Endothelial cell of hepatic sinusoid (primary cell): ENCODE measurements around the gene ASAP2.

Experiments used
- in situ Hi-C: cut with HindIII; loops from 2 replicates; pipeline ENCODE4 v1.10.0; 2017; ENCODE audit warnings: low sequenced_read_pairs

Gene ASAP2

DNA sequence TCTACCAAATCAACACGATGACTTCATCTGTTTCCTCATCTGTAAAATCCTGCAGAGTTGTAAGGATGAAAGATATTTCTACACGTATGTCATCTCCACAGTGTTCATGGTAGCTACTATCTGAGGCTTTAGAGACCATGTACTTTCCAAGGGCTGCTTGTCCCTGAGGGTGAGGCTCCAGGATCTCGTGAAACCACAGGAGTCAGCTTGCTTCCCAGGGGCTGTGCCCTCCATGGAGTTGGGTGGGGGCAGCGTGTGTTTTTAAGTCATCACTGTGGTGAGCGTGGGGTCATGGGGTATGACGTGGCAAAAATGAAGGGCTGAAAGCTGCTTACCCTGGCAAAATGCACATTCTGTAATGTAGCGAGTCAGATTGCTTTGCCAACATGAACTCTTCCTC, 81.6 kb downstream of the ASAP2 start:
- in situ Hi-C loops = no loop called here

DNA sequence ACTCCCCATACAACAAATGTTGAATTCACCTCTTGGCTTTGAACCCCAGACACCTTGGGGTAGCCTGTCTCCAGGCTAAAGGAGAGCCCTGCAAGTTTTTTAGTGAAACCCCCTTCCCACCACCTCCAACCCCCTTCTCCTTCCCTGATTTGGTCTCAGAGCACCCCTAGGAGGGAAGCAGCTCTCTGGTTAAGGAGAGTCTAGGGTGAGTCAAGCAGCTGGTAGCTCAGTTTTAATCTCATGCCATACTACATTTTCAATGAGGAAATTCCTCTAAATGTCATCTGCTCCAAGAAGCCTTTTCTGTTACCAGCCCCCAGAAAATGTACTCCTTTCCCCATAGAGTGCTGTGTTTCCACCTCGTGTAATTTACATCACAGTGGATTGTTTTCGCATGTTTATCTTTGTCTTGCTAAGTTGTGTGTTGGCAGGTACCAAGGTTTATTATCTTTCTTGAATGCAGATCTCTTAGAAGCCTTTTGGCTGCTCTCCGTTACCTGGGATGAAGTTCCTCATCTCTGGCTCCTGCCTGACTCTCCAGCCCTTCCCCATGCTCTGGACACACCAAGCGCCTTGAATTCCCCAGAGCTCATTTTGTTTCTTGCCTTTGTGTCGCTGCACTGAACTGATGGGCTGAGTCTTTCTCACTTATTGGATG, 82.2 kb downstream of the ASAP2 start:
- in situ Hi-C loops = no loop called here

DNA sequence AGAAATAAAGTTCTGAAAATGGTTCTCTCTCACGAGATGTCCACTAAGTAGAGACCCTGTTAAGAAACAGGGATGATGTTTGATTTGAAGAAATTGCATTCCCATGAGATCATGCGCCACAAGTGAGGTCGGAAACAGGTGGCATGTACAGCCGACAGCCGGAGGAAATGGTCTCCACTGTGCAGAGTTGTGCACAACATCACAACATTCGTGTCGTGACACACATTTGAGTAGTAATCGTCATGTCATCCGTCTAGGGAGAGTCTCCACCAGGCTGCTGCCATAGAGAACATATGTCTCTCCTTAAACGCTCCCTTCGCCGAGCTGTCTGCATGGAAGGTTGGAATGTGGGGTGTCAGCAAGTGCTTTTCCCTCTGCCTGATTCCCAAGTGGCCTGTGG, 84.7 kb downstream of the ASAP2 start:
- in situ Hi-C loops = loop anchor here (5.0 kb wide), 1 partner anchor 54 kb away; no protein-coding TSS in a partner anchor

DNA sequence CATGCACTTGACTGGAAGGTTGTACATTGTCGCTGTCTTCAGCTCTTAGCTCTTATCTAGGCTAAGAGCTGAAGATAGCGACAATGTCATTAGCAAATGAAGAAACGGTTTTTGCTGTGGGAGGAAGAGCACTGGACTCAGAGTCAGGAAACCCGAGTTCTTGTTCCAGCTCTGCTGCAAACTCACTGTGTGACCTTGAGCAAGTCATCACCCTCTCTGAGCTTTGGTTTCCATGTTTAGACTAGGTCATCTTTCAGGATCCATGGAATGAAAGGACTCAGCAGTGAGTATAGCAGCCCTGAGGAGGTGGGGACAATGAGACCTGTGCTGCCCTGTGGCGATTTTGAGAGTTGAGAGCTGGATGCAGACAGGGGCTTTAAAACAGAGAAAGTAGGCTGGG, 85.3 kb downstream of the ASAP2 start:
- in situ Hi-C loops = loop anchor here (5.0 kb wide), 1 partner anchor 55 kb away; no protein-coding TSS in a partner anchor

DNA sequence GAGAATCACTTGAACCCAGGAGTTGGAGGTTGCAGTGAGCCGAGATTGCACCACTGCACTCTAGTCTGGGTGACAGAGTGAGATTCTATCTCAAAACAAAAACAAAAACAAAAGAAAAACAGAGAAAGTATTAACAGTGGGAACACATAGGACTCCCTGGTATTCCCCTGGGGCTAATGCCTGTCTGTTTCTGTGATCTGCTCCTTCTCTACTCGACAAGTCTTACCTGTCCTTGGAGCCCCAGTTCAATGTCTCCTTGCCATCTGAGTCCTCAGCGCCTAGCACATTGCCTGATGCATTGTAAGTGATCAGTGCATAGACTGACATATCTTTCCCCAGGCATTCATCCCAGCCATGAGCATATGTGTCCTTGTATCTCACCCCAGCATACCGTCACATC, 85.8 kb downstream of the ASAP2 start:
- in situ Hi-C loops = loop anchor here (5.0 kb wide), 1 partner anchor 55 kb away; no protein-coding TSS in a partner anchor

DNA sequence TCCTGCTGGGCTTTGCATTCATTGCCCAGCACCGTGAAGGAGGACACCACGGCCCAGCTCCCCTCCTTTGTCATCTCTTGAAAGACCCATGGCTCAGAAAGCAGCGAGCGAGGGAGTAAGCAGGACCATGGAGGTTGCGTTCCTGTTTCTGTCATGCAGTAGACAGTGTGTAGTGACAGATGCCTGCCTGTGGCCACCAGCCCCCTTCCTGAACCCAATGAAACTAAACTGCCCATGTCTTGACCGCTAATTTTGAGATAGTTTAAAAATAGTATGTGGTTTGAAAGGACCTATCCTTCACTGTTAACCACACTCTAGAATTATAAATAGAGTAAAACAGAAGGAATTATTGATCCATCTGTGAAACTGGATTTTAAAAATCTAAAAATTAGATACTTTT, 88.2 kb downstream of the ASAP2 start:
- in situ Hi-C loops = loop anchor here (5.0 kb wide), 2 partner anchors 38 to 57 kb away; no protein-coding TSS in a partner anchor

DNA sequence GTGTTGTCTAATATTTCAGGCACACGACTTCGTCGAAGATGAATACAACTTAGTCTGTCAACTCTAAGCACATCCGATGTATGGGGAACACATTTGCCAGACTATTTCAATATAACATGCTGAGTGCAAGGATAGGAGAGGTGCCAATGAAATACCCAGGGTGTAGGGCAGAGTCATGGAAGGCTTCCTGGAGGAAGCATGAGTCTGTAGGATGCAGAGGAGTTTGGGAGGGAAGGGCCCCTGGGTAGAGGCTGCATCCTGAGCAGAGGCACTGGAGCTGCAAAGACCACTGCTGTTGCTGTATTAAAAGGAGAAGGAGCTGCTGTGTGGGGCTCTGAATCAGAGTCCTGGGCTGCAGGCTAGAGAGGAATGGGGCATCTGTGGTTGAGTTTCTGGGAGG, 89.9 kb downstream of the ASAP2 start:
- in situ Hi-C loops = loop anchor here (5.0 kb wide), 1 partner anchor 36 kb away; no protein-coding TSS in a partner anchor

DNA sequence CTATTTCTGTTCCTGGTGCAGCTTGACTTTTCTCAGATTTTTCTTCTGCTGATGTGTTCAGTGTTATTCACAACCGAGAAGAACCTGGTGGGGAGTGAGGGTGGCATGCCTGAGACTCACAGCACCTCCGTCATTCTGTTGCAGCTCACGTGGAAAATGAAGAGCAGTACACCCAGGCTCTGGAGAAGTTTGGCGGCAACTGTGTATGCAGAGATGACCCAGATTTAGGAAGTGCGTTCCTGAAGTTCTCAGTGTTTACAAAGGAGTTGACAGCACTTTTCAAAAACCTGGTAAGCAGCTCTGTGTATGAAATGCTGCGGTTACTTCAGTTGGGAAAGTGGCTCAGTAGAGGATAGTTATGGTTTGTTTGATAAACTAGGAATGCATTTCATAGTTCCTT, 90.5 kb downstream of the ASAP2 start:
- in situ Hi-C loops = loop anchor here (5.0 kb wide), 1 partner anchor 35 kb away; no protein-coding TSS in a partner anchor

DNA sequence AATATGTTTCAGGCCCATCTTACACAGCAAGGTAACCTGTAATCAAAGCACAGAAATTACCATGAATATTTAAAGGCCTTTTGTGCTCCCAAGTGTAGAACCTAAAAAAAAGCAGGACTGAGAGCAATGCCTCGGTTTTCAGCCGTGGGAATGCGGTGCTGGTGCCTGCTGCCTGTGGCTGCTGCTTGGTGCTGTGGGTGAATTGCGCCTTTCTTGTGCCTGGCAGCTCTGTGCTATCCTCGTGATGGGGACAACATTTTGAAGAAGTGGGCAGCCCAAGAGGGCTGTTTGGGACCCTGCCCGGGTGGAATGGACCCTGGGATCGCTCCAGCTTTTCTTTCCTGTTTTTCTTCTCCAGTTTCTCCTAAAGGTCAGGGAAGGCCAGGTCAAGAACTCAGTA, 91.2 kb downstream of the ASAP2 start:
- in situ Hi-C loops = loop anchor here (5.0 kb wide), 1 partner anchor 34 kb away; no protein-coding TSS in a partner anchor

DNA sequence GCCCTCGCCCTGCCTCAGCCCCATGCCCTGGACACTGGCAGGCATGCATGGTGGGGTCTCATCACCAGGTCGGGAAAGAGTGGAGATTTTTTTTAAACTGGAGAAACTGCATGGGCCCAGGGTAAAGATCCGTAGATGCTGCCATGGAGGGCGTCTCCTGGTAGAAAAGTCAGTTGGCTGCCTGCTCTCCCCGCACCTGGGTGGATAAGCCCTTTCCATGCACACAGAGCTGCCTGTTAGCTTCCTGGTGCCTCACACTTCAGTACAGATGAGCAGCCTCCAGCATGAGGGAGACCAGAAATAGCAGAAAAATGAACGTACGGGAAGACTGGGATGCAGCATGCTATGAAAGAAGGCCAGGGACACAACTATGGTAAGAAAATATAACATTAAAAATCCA, 92.0 kb downstream of the ASAP2 start:
- in situ Hi-C loops = loop anchor here (5.0 kb wide), 1 partner anchor 34 kb away; no protein-coding TSS in a partner anchor

DNA sequence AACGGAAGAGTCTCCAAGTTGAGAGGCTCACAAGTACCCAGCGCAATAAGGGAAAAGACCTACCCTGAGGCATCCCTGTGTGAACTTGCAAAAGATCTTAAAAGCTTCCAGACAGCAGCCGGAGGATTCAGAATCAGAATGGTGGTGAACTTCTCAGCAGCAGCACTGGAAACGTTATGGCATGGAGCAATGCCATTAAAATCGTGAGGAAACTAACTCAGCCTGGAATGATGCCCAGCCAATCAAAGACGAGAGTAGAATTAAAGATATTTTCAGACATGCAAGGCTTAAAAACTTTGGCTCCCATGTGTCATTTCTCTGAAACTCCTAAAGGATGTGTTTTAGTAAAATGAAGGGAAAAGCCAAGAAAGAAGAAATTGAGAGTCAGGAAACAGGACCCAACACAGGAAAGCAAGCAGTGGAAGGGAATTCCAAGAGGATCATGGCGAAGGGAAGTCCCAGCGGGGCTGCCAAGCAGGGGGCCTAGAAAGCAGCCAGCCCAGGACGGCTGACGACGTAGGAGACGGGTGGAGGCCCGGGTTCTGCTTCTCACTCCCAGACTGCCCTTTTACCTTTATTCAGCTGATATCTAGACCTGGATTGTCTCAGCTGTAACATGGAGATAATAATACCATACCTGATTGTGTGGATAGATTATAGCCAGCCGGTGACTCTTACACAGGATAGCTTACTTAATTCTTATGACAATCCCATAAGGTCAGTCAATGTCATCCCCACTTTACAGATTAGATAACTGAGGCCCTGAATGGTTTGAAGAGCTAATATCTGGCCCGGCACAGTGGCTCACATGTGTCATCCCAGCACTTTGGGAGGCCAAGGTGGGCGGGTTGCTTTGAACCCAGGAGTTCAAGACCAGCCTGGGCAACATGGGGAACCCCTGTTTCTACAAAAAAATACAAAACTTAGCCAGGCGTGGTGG, 92.8 kb downstream of the ASAP2 start:
- in situ Hi-C loops = loop anchor here (5.0 kb wide), 1 partner anchor 33 kb away; no protein-coding TSS in a partner anchor

DNA sequence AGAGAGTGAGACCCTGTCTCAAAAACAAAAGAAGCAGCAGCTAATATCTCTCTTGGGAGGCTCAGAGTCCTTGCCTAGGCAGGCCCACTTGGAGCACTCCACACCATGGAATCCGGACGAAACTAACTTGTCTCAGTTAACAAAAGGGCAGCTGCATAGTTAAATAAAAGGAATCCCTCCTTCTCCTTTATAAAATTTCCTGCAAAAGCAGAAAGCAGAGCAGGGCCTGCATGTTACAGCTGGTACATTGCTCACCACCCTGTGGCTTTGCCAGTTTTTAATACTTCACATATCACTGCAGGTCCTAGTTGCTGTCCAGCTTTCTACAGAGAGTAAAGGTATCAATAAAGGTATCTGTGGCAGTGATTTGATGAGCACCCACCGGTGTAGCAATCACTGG, 93.6 kb downstream of the ASAP2 start:
- in situ Hi-C loops = no loop called here

DNA sequence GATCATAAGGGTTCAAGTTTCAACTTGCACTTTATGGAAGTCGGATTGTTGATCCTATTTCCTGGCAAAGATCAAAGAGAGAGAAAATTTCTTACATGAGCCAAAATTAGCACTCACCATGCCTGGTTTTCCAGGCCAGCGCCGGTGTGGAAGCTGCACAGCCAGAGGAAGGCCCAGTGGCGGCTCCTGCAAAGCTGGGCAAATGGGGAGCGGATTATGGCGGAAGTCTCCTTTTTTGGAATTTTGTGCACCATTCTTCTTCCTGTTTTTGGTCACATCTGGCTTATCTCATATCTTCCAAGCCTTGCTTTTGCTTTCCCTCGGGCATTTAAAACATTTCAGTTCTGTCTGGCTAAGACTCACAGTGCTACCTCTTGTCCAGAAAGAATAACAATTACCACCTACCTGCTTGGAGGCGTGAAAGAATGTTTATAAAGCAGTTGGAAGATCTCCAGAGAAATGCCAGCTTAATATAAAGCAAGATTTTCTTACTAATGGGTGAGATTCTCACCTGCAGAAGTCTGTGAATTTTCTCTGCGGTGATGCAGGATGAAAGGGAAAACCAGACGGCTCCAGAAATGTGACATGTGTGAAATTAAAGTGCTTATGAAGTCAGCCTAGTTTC, 94.3 kb downstream of the ASAP2 start:
- in situ Hi-C loops = no loop called here

DNA sequence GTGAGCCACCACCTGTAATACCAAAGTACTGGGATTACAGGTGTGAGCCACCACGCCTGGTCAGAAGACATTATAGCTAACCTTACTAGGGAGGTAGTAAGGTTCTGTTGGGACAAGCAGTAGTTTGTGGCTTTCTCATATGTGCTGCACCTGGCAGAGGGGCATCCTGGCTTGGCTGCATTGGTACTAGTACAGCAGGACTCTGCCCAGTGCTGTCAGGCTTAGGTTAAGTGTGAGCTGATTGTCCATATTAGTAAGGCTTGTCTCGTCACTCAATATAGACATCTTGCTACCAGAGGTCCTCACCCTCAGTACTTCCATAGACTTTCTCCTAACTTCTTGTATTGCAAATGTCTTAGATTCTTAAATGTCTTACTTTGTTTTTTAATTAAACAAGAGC, 96.1 kb downstream of the ASAP2 start:
- in situ Hi-C loops = no loop called here

DNA sequence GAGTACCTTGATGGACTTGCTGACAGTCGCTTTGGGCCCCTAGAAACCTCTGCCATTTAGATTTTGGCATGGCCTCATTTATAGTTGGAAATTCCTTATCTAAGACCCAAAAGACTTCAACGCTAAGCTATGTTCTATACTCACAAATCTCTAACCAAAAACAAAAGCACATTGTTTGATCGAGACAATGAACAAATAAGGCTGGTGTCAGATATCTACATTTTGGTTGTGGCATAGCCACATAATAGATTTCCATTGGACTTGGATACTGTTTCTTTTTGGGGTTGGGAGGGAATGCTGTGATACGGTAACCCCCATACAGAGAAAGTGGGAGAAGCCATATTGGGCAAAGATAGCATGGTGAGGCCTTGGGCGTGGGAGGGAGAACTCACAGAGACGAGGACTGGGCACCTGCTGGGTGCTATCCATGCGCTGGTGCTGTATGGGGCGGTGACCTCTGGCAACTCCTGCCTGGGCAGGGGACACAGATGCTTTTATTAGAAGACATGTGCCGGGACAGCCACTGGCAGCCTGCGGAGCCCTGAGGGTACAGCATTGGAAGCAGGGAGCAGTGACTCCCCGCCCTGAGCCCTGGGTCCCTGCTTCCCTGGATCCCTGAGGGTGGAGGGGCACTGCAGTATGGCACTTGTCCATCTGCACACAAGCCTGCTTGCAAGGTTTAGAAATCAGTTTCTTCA, 97.1 kb downstream of the ASAP2 start:
- in situ Hi-C loops = no loop called here

DNA sequence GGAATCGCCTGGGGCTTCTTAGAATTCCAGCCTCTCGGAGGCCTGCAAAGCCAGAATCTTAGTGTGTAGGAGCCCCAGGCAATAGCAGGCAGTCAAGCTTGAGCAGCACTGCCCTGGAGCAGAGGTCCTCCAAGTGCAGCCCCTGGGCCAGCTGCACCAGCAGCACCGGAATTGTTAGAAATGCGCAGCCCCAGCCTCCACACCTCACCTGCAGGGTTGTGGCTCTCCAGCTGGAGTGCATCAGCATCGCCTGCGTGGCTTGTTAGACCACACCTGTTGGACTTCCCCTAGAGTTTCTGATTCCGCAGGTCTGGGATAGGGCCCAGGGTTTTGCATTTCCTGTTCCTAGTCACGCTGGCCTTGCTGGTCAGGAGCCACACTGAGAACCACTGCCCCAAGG, 100.3 kb downstream of the ASAP2 start:
- in situ Hi-C loops = no loop called here

DNA sequence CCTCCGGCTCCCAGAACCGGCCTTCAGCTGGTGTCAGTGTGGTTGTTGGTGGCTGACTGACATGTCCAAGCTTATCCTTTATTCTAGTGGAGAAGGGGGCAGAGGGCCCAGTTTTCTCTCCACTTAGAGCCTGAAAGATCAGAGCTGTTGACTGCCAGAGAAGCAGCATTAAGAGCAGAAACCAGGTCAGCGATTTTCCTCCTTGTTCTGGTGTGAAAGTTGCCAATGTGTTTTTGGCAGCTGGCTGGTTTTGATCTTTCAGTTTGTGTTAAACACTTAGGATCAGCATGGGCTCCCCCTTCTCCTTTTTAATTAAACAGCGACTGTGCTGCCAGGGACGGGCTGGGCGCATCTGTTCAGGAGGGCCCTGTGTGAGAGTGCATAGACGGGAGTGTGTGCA, 100.9 kb downstream of the ASAP2 start:
- in situ Hi-C loops = no loop called here

DNA sequence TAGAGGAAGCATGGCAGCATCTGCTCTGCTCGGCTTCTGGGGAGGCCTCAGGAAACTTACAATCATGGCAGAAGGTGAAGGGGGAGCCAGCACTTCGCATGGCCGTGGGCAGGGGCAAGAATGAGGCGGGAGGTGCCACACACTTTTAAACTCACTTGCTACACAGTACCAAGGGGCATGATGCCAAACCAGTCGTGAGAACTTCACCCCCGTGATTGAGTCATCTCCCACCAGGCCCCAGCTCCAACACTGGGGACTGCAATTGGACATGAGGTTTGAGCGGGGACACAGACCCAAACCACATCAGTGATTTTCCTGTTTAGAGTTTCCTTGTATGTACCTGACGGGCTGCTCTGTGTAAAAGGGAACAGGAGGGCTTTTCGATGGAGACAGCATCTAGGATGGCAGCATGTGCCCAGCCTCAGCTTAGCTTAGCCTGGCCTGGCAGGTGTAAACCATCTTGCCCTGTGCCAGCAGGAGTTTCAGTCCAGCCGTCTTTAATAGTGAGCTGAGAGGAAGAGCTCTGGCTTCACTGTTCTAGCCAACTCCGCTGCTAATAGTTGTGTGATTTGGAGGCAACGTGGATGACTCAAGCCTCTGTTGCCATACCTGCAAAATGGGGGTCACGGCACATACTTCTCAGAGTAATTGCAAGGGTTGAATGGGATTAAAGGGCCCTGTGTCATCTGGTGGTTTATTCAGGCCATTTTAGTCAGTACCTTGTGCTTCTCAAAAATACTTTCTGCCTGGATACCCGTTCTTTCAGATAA, 101.8 kb downstream of the ASAP2 start:
- in situ Hi-C loops = no loop called here

DNA sequence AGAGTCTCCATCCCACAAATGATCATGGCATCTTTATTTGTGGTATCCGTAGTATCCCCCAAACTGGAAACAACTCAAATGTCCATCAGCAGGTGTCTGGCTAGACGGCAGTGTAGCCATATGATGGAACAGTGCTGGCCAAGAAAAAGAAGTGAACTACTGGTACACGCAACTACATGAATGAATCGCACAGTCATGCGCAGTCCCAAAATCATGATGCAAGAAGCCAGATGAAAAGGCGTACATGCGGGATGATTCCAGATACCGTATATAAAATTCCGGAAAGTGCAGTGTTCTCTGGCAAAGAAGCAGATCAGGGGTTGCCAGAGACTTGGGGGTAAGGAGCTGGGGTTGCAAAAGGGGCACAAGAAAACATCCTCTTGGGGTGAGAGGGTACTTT, 102.5 kb downstream of the ASAP2 start:
- in situ Hi-C loops = no loop called here

DNA sequence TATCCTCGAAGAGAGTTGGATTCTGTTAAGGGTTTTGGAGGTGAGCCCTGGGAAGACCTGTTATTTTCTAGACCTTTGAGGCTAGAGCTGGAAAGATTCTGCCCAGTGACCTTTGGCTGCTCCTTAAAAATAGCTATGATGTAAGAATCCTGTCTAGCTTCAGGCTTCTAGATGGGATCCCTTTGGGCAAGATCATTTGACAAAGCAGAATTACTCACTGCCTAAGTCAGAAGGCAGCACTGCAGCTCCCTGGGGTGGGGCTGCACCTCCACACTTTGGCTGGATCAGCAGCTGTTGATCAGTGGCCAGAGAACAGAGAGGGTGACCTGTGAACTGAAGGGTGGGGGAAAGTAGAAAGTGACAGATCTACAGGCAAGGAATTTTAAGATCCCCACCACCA, 103.8 kb downstream of the ASAP2 start:
- in situ Hi-C loops = loop anchor here (5.0 kb wide), 1 partner anchor 78 kb away; no protein-coding TSS in a partner anchor
